ENCODE results near the gene UBE2U.

DNA sequence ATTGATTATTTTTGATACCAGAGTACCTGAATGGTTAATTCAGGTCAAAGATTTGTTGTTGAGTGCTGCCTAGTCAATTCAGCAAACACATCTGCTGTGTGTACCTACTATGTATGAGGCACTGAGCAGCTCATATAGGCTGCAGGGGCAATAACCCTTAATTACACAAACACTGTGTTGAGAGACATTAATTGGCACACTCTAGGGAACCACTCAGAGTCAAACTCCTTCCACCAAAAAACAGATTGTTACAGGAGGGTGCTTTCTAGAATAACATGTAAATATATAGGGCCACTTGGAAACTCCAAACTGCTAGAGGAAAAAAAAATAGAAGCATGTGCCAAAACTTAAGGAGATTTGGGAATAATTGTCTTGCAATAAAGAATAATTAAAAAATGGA lies 31.3 kb downstream of the UBE2U start:
- TF ChIP-seq, protein P1, sequence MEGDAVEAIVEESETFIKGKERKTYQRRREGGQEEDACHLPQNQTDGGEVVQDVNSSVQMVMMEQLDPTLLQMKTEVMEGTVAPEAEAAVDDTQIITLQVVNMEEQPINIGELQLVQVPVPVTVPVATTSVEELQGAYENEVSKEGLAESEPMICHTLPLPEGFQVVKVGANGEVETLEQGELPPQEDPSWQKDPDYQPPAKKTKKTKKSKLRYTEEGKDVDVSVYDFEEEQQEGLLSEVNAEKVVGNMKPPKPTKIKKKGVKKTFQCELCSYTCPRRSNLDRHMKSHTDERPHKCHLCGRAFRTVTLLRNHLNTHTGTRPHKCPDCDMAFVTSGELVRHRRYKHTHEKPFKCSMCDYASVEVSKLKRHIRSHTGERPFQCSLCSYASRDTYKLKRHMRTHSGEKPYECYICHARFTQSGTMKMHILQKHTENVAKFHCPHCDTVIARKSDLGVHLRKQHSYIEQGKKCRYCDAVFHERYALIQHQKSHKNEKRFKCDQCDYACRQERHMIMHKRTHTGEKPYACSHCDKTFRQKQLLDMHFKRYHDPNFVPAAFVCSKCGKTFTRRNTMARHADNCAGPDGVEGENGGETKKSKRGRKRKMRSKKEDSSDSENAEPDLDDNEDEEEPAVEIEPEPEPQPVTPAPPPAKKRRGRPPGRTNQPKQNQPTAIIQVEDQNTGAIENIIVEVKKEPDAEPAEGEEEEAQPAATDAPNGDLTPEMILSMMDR (tag by site-specific recombination; IDR thresholded peaks at IDR 0.05): no peak
- TF ChIP-seq, protein P2, sequence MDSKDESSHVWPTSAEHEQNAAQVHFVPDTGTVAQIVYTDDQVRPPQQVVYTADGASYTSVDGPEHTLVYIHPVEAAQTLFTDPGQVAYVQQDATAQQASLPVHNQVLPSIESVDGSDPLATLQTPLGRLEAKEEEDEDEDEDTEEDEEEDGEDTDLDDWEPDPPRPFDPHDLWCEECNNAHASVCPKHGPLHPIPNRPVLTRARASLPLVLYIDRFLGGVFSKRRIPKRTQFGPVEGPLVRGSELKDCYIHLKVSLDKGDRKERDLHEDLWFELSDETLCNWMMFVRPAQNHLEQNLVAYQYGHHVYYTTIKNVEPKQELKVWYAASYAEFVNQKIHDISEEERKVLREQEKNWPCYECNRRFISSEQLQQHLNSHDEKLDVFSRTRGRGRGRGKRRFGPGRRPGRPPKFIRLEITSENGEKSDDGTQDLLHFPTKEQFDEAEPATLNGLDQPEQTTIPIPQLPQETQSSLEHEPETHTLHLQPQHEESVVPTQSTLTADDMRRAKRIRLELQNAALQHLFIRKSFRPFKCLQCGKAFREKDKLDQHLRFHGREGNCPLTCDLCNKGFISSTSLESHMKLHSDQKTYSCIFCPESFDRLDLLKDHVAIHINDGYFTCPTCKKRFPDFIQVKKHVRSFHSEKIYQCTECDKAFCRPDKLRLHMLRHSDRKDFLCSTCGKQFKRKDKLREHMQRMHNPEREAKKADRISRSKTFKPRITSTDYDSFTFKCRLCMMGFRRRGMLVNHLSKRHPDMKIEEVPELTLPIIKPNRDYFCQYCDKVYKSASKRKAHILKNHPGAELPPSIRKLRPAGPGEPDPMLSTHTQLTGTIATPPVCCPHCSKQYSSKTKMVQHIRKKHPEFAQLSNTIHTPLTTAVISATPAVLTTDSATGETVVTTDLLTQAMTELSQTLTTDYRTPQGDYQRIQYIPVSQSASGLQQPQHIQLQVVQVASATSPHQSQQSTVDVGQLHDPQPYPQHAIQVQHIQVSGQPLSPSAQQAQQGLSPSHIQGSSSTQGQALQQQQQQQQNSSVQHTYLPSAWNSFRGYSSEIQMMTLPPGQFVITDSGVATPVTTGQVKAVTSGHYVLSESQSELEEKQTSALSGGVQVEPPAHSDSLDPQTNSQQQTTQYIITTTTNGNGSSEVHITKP (tag by site-specific recombination; IDR thresholded peaks at IDR 0.05): no peak
- TF ChIP-seq, protein P3, sequence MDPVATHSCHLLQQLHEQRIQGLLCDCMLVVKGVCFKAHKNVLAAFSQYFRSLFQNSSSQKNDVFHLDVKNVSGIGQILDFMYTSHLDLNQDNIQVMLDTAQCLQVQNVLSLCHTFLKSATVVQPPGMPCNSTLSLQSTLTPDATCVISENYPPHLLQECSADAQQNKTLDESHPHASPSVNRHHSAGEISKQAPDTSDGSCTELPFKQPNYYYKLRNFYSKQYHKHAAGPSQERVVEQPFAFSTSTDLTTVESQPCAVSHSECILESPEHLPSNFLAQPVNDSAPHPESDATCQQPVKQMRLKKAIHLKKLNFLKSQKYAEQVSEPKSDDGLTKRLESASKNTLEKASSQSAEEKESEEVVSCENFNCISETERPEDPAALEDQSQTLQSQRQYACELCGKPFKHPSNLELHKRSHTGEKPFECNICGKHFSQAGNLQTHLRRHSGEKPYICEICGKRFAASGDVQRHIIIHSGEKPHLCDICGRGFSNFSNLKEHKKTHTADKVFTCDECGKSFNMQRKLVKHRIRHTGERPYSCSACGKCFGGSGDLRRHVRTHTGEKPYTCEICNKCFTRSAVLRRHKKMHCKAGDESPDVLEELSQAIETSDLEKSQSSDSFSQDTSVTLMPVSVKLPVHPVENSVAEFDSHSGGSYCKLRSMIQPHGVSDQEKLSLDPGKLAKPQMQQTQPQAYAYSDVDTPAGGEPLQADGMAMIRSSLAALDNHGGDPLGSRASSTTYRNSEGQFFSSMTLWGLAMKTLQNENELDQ (tag by site-specific recombination; IDR thresholded peaks at IDR 0.05; ENCODE audit: low read depth): no peak
- TF ChIP-seq ZBTB20 (tag by site-specific recombination; IDR thresholded peaks at IDR 0.05): no peak
- TF ChIP-seq, protein P4, sequence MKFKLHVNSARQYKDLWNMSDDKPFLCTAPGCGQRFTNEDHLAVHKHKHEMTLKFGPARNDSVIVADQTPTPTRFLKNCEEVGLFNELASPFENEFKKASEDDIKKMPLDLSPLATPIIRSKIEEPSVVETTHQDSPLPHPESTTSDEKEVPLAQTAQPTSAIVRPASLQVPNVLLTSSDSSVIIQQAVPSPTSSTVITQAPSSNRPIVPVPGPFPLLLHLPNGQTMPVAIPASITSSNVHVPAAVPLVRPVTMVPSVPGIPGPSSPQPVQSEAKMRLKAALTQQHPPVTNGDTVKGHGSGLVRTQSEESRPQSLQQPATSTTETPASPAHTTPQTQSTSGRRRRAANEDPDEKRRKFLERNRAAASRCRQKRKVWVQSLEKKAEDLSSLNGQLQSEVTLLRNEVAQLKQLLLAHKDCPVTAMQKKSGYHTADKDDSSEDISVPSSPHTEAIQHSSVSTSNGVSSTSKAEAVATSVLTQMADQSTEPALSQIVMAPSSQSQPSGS (tag by site-specific recombination; IDR thresholded peaks at IDR 0.05; ENCODE audit: low read depth): no peak
- TF ChIP-seq, protein P5, sequence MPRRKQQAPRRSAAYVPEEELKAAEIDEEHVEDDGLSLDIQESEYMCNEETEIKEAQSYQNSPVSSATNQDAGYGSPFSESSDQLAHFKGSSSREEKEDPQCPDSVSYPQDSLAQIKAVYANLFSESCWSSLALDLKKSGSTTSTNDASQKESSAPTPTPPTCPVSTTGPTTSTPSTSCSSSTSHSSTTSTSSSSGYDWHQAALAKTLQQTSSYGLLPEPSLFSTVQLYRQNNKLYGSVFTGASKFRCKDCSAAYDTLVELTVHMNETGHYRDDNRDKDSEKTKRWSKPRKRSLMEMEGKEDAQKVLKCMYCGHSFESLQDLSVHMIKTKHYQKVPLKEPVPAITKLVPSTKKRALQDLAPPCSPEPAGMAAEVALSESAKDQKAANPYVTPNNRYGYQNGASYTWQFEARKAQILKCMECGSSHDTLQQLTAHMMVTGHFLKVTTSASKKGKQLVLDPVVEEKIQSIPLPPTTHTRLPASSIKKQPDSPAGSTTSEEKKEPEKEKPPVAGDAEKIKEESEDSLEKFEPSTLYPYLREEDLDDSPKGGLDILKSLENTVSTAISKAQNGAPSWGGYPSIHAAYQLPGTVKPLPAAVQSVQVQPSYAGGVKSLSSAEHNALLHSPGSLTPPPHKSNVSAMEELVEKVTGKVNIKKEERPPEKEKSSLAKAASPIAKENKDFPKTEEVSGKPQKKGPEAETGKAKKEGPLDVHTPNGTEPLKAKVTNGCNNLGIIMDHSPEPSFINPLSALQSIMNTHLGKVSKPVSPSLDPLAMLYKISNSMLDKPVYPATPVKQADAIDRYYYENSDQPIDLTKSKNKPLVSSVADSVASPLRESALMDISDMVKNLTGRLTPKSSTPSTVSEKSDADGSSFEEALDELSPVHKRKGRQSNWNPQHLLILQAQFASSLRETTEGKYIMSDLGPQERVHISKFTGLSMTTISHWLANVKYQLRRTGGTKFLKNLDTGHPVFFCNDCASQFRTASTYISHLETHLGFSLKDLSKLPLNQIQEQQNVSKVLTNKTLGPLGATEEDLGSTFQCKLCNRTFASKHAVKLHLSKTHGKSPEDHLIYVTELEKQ (tag by site-specific recombination; IDR thresholded peaks at IDR 0.05; ENCODE audit: borderline replicate concordance): no peak
- TF ChIP-seq, protein P6, sequence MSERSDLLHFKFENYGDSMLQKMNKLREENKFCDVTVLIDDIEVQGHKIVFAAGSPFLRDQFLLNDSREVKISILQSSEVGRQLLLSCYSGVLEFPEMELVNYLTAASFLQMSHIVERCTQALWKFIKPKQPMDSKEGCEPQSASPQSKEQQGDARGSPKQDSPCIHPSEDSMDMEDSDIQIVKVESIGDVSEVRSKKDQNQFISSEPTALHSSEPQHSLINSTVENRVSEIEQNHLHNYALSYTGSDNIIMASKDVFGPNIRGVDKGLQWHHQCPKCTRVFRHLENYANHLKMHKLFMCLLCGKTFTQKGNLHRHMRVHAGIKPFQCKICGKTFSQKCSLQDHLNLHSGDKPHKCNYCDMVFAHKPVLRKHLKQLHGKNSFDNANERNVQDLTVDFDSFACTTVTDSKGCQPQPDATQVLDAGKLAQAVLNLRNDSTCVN (tag by site-specific recombination; optimal IDR thresholded peaks at IDR 0.05): no peak
- TF ChIP-seq ZNF121 (tag by site-specific recombination; IDR thresholded peaks at IDR 0.05): no peak
- TF ChIP-seq MZF1 (tag by site-specific recombination; IDR thresholded peaks at IDR 0.05; ENCODE audit: borderline replicate concordance): no peak
- no peak for TF ChIP-seq ZEB2 (tag by site-specific recombination; IDR thresholded peaks at IDR 0.05)
- TF ChIP-seq, protein P7, sequence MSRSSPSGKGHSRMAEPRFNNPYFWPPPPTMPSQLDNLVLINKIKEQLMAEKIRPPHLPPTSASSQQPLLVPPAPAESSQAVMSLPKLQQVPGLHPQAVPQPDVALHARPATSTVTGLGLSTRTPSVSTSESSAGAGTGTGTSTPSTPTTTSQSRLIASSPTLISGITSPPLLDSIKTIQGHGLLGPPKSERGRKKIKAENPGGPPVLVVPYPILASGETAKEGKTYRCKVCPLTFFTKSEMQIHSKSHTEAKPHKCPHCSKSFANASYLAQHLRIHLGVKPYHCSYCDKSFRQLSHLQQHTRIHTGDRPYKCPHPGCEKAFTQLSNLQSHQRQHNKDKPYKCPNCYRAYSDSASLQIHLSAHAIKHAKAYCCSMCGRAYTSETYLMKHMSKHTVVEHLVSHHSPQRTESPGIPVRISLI (tag by site-specific recombination; IDR thresholded peaks at IDR 0.05): no peak
- TF ChIP-seq ZNF239 (tag by site-specific recombination; IDR thresholded peaks at IDR 0.05): no peak
- no peak for TF ChIP-seq ZSCAN30 (tag by site-specific recombination; IDR thresholded peaks at IDR 0.05)
- no peak for TF ChIP-seq ZBTB8A (tag by site-specific recombination; IDR thresholded peaks at IDR 0.05)
